SK-N-SH treated with all-trans-retinoic acid at 6 μM for 48 hours (cell line): ENCODE results near the gene MAMDC4.

Source experiments
- ARNTL ChIP-seq: fragments of 450-650 bp; formaldehyde crosslinking; IDR thresholded peaks from 2 replicates; pipeline ENCODE4 v1.5.0; 2020; ENCODE audit warnings: low read depth, mild to moderate bottlenecking, moderate library complexity, borderline replicate concordance
- ESRRG ChIP-seq: fragments of 250-450 bp; sonication (Bioruptor Pico); IDR thresholded peaks from 2 replicates; pipeline ENCODE4 v1.6.1; 2021; ENCODE audit warnings: mild to moderate bottlenecking
- ZNF565 ChIP-seq: fragments of 450-650 bp; formaldehyde crosslinking; conservative IDR thresholded peaks from 2 replicates; pipeline ENCODE4 v1.5.0; 2020; ENCODE audit warnings: low read depth, mild to moderate bottlenecking, moderate library complexity
- TF ChIP-seq, protein P1 (sequence below): fragments of 250-450 bp; sonication (Bioruptor Pico); IDR thresholded peaks from 2 replicates; pipeline ENCODE4 v1.8.0; 2020; ENCODE audit warnings: mild to moderate bottlenecking, moderate library complexity, borderline replicate concordance

DNA sequence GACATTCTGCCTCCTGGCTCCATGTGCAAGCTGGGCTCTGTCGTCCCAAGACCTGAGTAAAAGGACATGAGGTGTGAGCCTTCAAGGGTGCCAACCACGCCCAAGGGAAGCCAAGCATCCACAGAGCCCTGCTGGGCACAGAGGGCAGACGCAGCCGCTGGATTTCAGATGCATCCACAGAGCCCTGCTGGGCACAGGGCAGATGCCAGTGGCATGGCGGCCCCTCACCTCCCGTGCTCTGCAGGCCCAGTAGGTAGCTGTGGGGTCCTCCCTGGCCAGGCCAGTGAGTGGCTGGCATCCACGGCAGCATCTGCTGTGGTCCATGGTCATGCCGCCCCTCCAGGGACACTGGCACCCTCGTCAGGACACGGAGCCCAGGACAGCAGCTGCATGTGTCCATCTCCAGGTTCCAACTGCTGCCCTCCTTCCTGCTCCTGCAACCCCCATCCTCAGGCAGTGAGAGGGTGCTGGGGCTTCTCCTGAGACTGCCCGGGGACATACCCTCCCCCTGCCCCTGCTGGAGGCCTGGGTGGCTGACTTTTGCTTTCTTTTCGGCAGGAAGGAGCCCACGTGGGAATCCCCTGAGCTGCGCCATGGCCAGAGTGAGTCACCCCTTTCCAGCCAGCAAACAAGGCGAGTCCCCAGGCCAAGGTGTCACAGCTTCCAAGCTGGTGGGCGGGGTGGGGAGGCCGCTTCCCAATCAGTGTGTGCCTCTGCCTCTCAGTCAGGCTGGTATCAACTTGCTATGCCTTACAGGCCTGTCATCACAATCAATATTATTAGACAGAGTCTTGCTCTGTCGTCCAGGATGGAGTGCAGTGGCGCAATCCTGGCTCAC lies 30.2 kb downstream of the MAMDC4 start:
- no peak for TF ChIP-seq ARNTL (CRISPR knock-in tag)
- TF ChIP-seq, protein P1, sequence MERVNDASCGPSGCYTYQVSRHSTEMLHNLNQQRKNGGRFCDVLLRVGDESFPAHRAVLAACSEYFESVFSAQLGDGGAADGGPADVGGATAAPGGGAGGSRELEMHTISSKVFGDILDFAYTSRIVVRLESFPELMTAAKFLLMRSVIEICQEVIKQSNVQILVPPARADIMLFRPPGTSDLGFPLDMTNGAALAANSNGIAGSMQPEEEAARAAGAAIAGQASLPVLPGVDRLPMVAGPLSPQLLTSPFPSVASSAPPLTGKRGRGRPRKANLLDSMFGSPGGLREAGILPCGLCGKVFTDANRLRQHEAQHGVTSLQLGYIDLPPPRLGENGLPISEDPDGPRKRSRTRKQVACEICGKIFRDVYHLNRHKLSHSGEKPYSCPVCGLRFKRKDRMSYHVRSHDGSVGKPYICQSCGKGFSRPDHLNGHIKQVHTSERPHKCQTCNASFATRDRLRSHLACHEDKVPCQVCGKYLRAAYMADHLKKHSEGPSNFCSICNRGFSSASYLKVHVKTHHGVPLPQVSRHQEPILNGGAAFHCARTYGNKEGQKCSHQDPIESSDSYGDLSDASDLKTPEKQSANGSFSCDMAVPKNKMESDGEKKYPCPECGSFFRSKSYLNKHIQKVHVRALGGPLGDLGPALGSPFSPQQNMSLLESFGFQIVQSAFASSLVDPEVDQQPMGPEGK (CRISPR knock-in tag) = no peak
- TF ChIP-seq ESRRG (CRISPR knock-in tag) = no peak
- TF ChIP-seq ZNF565 (CRISPR knock-in tag) = no peak
